GM23248 (cell line): ENCODE results near the gene UVRAG.

ENCODE experiments used
- EZH2 ChIP-seq: fragments of 200-600 bp; sonication (generic); IDR thresholded peaks from 2 replicates; pipeline ENCODE4 v1.6.1; 2018; ENCODE audit warnings: antibody characterized with exemption, mild to moderate bottlenecking; ENCODE audit not compliant: insufficient read depth, poor library complexity, severe bottlenecking
- EZH2phosphoT487 ChIP-seq: fragments of 200-600 bp; sonication (generic); IDR thresholded peaks from 2 replicates; pipeline ENCODE4 v1.6.1; 2018; ENCODE audit warnings: antibody characterized with exemption, moderate library complexity, mild to moderate bottlenecking, low read depth; ENCODE audit not compliant: insufficient read depth

DNA sequence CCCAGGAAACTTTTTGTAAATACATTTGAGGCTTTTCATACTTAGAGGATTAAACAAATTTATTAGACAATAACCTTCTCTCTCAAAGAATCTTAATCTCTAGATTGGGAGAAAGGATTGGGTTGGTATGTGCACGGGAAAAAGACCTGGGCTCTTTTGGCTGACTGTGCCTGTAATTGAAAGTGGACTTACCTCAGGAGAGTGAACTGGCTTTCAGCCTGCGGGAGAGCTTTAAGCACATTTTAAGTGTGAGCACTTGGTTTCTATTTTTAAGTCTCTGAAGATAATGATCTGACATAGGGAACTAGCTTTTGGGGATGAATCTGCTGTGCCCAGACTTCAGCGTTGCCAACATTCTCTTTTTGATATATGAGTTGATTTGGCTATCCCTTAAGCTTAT lies 35.8 kb downstream of the UVRAG start:
- TF ChIP-seq EZH2 (no peak), EZH2phosphoT487 (no peak)
